K562 (cell line): Measurements from ENCODE around the gene FANCF. TPM values are rescaled to one million over a fixed set of nuclear protein-coding genes. Genes with fewer than 3 reads are reported as not detected.

ENCODE experiments used
- ELF4 ChIP-seq: fragments of 450-650 bp; formaldehyde crosslinking; IDR thresholded peaks from 2 replicates; pipeline ENCODE4 v1.4.0; 2022; ENCODE audit warnings: missing genetic modification characterization
- HMG20B ChIP-seq: fragments of 250-450 bp; sonication (Bioruptor Pico); IDR thresholded peaks from 2 replicates; pipeline ENCODE4 v1.5.0; 2021; ENCODE audit warnings: mild to moderate bottlenecking
- MAFG ChIP-seq: fragments of 450-650 bp; conservative IDR thresholded peaks from 2 replicates; pipeline ENCODE4 v1.6.1; 2016; ENCODE audit warnings: missing genetic modification characterization, missing compliant biosample characterization
- MAZ ChIP-seq, 2 experiments: fragments of 450-650 bp in 1 of 2; sonication (generic) in 1 of 2; formaldehyde crosslinking; IDR thresholded peaks in 1 of 2; conservative IDR thresholded peaks in 1 of 2; 2 replicates each; pipeline versions ENCODE4 v1.4.0 to v1.5.0; 2020; ENCODE audit warnings: mild to moderate bottlenecking in 1 of 2, missing genetic modification reagents in 1 of 2
- NR2C1 ChIP-seq, 2 experiments: fragments of 450-650 bp; IDR thresholded peaks; 2 replicates each; pipeline ENCODE4 v1.6.1; 2017; ENCODE audit warnings: mild to moderate bottlenecking in 2 of 2, antibody characterized with exemption in 1 of 2, inconsistent platforms in 1 of 2, missing compliant biosample characterization in 1 of 2, missing genetic modification characterization in 1 of 2
- POLR2H ChIP-seq: IDR thresholded peaks from 2 replicates; pipeline ENCODE4 v1.6.1; 2016; ENCODE audit warnings: missing genetic modification characterization, low read depth, mild to moderate bottlenecking, control low read depth, missing compliant biosample characterization, moderate library complexity
- SNIP1 ChIP-seq: fragments of 450-650 bp; IDR thresholded peaks from 2 replicates; pipeline ENCODE4 v1.7.1; 2017; ENCODE audit warnings: low read depth, mild to moderate bottlenecking
- SRSF1 ChIP-seq: fragments of 200-400 bp; formaldehyde crosslinking; IDR thresholded peaks from 2 replicates; pipeline ENCODE4 v1.6.1; 2017; ENCODE audit warnings: mild to moderate bottlenecking, low read depth, low read length, moderate library complexity
- TFAM ChIP-seq: fragments of 250-450 bp; sonication (Bioruptor Pico); conservative IDR thresholded peaks from 2 replicates; pipeline ENCODE4 v1.5.0; 2021; ENCODE audit warnings: mild to moderate bottlenecking, moderate library complexity
- polyA plus RNA-seq, 8 experiments: library from polyadenylated mRNA; depleted of rRNA in 4 of 8; stranded (reverse) in 5 of 8; unstranded in 3 of 8; fragments of >200 nt; fragmentation: Nextera tagmentation in 2 of 8; fragmentation: Illumina TruSeq in 1 of 8; extraction: Ambion mirVana in 2 of 8; extraction: Trizol in 1 of 8; gene quantifications; 2 replicates each; pipeline versions ENCODE4 v1.2.1 to v1.2.3, GENCODE V29; 2011 to 2014; ENCODE audit warnings: inconsistent platforms in 1 of 8, missing spikeins in 1 of 8
- total RNA-seq, 7 experiments: library from RNA; depleted of rRNA in 6 of 7; stranded (reverse); fragments of >200 nt in 6 of 7; fragmentation: Illumina TruSeq in 2 of 7; extraction: Trizol in 2 of 7; gene quantifications; 2 replicates each; pipeline versions ENCODE4 v1.2.1 to v1.2.3, GENCODE V29; 2011 to 2021; ENCODE audit warnings: low replicate concordance in 1 of 7
- TF ChIP-seq, protein P1 (sequence below): sonication (generic); formaldehyde crosslinking; IDR thresholded peaks from 2 replicates; pipeline ENCODE4 v1.8.1; 2023; ENCODE audit warnings: mild to moderate bottlenecking, missing genetic modification reagents
- TF ChIP-seq, protein P2 (sequence below): fragments of 250-450 bp; sonication (Bioruptor Pico); IDR thresholded peaks from 2 replicates; pipeline ENCODE4 v1.8.0; 2021; ENCODE audit warnings: moderate library complexity, mild to moderate bottlenecking, inconsistent platforms
- TF ChIP-seq, protein P3 (sequence below): sonication (generic); formaldehyde crosslinking; IDR thresholded peaks from 2 replicates; pipeline ENCODE4 v1.8.0; 2022; ENCODE audit warnings: mild to moderate bottlenecking, missing genetic modification reagents, borderline replicate concordance
- TF ChIP-seq, protein P4 (sequence below): sonication (generic); formaldehyde crosslinking; IDR thresholded peaks from 2 replicates; pipeline ENCODE4 v1.8.0; 2023; ENCODE audit warnings: missing genetic modification reagents, mild to moderate bottlenecking, borderline replicate concordance
- TF ChIP-seq, protein P5 (sequence below), 2 experiments: IDR thresholded peaks; 2 replicates each; pipeline ENCODE4 v1.6.1; 2012; ENCODE audit warnings: improper control_type of control experiment in 2 of 2, low read depth in 2 of 2, low read length in 2 of 2, borderline replicate concordance in 1 of 2

FANCF gene
- total and polyA plus RNA-seq, 9 of the 15 experiments (the other 6 are each of a cell fraction or from before 2014, with no cell fraction given), result 0.99 to 10.3 (median 7.5) TPM

DNA sequence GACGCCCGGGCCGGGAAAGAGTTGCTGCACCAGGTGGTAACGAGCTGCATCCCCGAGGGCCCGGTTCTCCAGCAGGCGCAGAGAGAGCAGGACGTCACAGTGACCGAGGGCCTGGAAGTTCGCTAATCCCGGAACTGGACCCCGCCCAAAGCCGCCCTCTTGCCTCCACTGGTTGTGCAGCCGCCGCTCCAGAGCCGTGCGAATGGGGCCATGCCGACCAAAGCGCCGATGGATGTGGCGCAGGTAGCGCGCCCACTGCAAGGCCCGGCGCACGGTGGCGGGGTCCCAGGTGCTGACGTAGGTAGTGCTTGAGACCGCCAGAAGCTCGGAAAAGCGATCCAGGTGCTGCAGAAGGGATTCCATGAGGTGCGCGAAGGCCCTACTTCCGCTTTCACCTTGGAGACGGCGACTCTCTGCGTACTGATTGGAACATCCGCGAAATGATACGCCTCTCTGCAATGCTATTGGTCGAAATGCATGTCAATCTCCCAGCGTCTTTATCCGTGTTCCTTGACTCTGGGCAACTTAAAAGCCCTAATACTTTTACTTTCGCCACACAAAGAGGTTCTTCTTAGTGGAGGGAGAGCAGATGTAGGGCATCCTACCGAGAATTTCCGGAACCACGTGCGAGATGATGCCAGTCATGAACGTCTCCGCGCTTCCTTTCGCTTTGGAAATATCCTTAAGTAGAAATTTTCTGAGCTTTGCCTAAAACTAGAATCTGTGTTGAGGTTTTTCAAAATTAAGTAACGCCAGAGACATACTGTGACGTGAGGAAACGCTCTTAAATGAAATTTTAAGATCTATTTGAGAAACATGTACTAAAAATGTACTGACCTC, at the start of gene FANCF (continued):
- TF ChIP-seq, protein P1, sequence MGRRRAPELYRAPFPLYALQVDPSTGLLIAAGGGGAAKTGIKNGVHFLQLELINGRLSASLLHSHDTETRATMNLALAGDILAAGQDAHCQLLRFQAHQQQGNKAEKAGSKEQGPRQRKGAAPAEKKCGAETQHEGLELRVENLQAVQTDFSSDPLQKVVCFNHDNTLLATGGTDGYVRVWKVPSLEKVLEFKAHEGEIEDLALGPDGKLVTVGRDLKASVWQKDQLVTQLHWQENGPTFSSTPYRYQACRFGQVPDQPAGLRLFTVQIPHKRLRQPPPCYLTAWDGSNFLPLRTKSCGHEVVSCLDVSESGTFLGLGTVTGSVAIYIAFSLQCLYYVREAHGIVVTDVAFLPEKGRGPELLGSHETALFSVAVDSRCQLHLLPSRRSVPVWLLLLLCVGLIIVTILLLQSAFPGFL (CRISPR knock-in tag), result no peak
- TF ChIP-seq, protein P2, sequence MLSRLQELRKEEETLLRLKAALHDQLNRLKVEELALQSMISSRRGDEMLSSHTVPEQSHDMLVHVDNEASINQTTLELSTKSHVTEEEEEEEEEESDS (CRISPR knock-in tag), result no peak
- TF ChIP-seq ELF4 (CRISPR knock-in tag) (peak; percentile 96), MAFG (tag) (no peak), NR2C1 (IDR thresholded peaks at IDR 0.05) (no peak), NR2C1 (tag; IDR thresholded peaks at IDR 0.05) (no peak), POLR2H (tag) (peak; percentile 73), SRSF1 (no peak), TFAM (CRISPR knock-in tag) (no peak), MAZ (CRISPR knock-in tag; conservative IDR thresholded peaks at IDR 0.05 in 1 of 2, IDR thresholded peaks at IDR 0.05 in 1 of 2) (peak in 1 of 2 experiments; percentile 58; a peak in 2 of 4 replicates), SNIP1 (no peak), HMG20B (no peak)
- TF ChIP-seq, protein P3, sequence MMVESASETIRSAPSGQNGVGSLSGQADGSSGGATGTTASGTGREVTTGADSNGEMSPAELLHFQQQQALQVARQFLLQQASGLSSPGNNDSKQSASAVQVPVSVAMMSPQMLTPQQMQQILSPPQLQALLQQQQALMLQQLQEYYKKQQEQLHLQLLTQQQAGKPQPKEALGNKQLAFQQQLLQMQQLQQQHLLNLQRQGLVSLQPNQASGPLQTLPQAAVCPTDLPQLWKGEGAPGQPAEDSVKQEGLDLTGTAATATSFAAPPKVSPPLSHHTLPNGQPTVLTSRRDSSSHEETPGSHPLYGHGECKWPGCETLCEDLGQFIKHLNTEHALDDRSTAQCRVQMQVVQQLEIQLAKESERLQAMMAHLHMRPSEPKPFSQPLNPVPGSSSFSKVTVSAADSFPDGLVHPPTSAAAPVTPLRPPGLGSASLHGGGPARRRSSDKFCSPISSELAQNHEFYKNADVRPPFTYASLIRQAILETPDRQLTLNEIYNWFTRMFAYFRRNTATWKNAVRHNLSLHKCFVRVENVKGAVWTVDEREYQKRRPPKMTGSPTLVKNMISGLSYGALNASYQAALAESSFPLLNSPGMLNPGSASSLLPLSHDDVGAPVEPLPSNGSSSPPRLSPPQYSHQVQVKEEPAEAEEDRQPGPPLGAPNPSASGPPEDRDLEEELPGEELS, result no peak
- TF ChIP-seq, protein P4, sequence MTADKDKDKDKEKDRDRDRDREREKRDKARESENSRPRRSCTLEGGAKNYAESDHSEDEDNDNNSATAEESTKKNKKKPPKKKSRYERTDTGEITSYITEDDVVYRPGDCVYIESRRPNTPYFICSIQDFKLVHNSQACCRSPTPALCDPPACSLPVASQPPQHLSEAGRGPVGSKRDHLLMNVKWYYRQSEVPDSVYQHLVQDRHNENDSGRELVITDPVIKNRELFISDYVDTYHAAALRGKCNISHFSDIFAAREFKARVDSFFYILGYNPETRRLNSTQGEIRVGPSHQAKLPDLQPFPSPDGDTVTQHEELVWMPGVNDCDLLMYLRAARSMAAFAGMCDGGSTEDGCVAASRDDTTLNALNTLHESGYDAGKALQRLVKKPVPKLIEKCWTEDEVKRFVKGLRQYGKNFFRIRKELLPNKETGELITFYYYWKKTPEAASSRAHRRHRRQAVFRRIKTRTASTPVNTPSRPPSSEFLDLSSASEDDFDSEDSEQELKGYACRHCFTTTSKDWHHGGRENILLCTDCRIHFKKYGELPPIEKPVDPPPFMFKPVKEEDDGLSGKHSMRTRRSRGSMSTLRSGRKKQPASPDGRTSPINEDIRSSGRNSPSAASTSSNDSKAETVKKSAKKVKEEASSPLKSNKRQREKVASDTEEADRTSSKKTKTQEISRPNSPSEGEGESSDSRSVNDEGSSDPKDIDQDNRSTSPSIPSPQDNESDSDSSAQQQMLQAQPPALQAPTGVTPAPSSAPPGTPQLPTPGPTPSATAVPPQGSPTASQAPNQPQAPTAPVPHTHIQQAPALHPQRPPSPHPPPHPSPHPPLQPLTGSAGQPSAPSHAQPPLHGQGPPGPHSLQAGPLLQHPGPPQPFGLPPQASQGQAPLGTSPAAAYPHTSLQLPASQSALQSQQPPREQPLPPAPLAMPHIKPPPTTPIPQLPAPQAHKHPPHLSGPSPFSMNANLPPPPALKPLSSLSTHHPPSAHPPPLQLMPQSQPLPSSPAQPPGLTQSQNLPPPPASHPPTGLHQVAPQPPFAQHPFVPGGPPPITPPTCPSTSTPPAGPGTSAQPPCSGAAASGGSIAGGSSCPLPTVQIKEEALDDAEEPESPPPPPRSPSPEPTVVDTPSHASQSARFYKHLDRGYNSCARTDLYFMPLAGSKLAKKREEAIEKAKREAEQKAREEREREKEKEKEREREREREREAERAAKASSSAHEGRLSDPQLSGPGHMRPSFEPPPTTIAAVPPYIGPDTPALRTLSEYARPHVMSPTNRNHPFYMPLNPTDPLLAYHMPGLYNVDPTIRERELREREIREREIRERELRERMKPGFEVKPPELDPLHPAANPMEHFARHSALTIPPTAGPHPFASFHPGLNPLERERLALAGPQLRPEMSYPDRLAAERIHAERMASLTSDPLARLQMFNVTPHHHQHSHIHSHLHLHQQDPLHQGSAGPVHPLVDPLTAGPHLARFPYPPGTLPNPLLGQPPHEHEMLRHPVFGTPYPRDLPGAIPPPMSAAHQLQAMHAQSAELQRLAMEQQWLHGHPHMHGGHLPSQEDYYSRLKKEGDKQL (CRISPR knock-in tag), result no peak
- TF ChIP-seq, protein P5, sequence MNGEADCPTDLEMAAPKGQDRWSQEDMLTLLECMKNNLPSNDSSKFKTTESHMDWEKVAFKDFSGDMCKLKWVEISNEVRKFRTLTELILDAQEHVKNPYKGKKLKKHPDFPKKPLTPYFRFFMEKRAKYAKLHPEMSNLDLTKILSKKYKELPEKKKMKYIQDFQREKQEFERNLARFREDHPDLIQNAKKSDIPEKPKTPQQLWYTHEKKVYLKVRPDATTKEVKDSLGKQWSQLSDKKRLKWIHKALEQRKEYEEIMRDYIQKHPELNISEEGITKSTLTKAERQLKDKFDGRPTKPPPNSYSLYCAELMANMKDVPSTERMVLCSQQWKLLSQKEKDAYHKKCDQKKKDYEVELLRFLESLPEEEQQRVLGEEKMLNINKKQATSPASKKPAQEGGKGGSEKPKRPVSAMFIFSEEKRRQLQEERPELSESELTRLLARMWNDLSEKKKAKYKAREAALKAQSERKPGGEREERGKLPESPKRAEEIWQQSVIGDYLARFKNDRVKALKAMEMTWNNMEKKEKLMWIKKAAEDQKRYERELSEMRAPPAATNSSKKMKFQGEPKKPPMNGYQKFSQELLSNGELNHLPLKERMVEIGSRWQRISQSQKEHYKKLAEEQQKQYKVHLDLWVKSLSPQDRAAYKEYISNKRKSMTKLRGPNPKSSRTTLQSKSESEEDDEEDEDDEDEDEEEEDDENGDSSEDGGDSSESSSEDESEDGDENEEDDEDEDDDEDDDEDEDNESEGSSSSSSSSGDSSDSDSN (IDR thresholded peaks at IDR 0.05; ENCODE audit: borderline replicate concordance in 1 of 2, low read depth in 2 of 2, low read length in 2 of 2), result no peak; a peak in 1 of 4 replicates
